ENCODE measurements around the gene SARNP.
"Not testable (repeated sequence)": the region's sequence is repeated elsewhere in the genome, so short reads cannot be mapped to it uniquely, and the experiment has no call there.

The SARNP gene

DNA sequence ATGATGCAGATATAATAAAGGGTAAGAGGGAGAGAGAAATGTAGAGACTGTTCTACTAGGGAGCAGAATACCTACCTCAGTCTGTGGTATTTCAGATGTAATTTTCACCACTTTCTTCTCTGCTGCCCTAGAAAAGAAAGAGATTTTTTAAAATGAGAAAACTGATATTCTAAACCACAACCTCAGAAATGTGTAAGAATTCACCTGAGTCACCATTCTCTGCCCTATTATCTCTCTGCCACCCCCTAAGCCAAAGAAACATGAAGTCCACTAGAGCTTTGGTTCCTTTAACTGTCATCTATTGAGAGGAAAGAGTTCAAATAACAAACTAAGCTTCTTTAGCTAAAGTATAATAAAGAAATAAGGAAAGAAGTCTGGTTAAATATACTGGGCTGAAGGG, 21.6 kb downstream of the SARNP start:
- DNase-seq = no peak

DNA sequence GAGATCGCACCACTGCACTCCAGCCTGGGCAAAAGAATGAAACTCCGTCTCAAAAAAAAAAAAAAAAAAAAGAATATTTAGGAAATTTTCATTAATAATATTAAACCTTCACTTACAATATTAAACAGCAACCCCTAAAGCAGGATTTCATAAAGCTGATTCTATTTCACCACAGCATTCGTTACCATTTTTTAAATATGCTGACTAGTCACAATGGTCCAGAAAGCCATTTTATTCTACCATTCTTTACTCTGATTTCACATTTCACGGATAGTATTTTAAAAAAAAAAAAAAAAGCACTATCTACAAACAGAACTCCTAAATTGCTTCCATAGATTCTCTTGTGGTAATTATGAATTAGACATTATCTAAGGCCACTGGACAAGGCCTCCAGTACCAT, 27.6 kb downstream of the SARNP start:
- DNase-seq = no peak

DNA sequence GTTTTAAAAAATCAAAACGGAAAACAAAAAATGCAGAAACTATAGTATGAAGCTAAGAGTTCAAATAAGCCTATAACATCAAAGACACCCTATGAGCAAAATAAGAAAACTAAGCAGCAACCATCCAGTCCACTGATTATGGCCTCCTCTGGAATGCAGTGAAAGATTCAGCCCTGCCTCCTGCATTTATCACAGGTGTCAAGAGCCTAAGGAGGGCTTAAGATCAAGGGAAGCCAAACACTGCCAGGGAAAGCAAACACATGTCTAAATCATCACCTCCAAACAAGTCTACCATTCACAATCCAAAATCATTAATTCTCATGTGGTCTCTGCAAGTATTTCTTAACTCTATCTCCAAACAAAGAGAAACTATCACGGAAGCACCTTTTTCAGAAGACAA, 28.4 kb downstream of the SARNP start:
- DNase-seq = no peak

DNA sequence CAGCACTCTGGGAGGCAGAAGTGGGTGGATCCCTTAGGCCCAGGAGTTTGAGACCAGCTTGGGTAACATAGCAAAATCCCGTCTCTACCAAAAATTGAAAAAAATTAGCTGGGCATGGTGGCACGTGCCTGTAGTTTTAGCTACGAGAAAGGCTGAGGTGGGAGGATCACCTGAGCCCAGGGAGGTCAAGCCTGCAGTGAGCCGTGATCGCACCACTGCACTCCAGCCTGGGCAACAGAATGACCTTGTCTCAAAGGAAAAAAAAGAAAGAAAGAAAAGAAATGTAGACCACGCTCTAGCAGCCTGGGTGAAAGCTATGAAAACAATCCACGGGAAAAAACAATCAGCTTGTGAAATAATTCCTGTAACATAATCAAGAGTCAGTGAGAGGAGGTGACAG, 29.0 kb downstream of the SARNP start:
- DNase-seq = no peak

DNA sequence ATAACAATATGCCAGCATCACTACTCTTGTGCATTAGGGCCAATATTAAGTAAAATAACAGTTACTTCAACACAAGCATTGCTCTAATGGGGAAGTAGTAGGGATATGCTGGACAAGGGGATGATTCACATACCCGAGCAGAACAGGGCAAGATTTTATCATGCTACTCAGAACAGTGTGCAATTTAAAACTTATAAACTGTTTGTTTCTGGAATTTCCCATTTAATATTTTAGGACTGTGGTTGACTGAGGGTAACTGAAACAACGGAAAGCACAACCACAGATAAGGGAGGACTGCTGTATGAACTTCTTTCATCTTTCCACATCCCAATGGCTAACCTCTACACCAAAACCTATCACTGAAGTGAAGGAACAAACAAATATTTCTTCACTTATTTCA, 36.8 kb downstream of the SARNP start:
- DNase-seq = no peak

DNA sequence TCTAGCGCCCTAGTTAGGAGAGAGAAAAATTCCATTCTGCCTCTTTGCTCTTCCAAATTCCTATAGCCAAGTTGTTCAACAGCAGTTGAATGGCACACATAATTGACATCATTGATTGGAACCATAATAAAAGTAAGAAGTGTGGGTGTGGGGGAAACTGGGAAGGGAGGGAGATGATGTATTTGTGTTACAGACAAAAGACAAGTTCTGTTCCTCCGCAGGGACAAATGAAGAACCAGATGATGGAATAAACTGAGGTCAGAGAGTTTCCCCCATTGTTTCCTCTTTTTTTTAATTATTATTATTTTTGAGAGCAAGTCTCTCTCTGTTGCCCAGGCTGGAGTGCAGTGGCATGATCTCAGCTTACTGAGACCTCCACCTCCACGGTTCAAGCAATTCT, 39.7 kb downstream of the SARNP start:
- no peak for DNase-seq

DNA sequence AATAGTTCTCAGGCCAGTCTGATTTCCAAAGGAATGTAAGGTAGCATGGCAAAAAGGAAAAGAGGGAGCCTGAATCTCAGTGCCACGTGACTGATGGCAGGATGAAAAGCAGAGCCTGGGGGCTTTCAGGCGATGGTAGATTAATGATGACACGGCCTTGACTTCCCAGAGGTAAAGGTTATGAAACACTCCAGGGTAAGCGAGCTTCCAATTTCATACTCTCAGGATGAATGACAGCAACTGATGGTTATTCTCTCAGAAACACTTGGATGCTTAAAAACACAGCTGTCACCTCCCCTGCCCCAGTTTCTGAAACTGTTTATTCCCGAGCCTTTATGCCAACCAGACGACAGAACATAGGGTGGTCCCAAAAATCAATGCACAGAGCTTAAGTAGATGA, 45.8 kb downstream of the SARNP start:
- DNase-seq = no peak

DNA sequence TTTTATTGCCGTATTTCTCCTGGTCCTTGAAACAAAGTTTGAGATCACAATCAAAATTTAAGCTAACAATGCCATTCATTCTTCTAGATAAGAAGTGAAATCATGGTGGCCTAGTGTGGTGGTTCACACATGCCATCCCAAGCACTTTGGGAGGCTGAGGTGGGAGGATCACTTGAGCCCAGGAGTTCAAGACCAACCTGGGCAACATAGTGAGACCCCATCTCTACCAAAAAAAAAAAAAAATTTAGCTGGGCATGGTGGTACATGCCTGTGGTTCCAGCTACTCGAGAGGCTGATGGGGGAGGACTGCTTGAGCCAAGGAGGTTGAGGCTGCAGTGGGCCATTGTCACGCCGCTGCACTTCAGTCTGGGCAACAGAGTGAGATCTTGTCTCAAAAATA, 50.4 kb downstream of the SARNP start:
- no peak for DNase-seq

DNA sequence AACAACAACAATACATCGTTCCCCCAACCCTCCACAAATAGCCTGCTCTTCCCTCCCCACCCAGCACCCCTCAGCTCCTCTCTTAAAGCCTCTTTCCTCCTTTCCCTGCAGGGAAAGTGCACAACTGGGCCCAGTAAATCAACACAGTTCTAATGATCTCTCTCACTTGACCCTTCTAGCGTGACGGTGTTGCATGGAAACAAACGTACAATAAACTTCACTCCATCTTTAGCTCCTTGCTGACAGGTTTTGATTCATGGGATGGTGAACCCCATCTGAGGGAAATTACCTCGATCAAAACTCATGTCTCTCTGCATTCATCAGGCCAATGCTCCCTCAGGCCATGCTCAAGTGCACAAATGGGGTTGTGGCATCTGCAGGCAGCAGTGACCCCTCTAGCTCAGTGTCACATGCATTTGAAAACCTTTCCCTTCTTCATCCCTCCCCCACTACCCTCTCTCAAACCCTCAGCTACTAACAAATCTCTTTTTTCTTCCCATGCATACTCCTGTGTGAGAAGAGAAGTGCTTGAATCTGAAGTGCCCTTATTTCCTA, 51.7 kb downstream of the SARNP start:
- DNase-seq = no peak

DNA sequence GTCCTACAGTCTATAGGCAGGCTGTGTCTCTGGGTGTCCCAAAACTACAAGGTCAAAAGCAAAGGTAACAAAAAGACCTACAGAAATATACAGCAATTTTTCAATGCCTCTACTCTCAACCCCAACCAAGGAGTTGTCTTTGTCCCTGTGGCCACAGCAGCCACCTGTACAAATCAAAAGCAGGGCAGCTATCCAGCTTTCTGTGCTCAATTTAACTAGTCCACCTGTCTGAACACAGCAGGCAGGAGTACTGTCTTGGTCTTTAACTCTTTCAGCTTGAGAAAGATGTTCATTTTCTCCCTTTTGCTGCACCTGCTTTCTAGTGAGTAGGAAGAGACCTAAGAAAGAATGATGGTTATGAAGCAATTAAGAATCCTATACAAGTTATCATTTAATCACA, 54.9 kb downstream of the SARNP start:
- DNase-seq = no peak

DNA sequence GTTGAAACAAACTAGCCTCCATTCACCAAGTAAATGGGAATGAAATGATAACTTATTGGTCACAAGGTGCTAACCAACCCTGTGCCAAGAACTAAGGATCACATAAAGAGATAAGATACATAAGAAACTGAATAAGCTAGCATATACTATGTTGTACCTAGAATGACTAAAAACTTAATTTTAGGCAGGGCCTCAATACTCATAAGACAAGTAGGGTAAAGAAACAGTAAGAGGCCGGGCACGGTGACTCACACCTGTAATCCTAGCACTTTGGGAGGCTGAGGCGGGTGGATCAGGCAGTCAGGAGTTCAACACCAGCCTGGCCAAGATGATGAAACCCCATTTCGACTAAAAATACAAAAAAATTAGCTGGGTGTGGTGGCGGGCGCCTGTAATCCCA, 56.9 kb downstream of the SARNP start:
- DNase-seq = no peak

DNA sequence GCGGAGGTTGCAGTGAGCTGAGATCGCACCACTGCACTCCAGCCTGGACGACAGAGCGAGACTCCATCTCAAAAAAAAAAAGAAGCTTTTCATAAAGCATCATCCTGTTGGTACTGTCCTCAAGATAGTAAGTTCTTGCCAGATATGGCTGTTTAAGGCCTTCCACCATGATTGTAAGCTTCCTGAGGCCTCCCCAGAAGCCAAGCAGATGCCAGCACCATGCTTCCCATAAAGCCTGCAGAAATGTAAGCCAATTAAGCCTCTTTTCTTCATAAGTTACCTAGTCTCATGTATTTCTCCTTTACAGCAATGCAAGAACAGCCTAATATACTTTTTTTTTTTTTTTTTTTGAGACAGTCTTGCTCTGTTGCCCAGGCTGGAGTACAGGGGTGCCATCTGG, 58.9 kb downstream of the SARNP start:
- DNase-seq = not testable (repeated sequence)

DNA sequence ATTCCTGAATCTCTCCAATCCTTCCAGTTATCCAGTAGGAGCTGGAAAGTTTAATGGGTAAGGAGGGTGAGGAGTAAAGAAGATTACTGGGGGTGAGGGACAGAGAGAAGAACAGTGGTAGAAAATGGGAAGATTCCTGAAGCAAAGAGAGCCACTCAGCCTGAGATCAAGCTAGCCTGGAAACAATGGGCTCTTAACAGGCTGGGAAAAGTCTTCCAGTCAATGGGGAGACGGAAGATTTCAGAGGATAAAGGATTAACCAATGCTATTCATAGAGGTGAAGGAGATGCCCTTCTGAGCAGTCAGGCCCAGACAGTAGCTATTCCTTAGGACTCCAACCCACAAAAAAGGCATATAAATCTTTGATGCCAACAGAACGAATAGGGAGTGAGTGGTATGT, 59.8 kb downstream of the SARNP start:
- no peak for DNase-seq

DNA sequence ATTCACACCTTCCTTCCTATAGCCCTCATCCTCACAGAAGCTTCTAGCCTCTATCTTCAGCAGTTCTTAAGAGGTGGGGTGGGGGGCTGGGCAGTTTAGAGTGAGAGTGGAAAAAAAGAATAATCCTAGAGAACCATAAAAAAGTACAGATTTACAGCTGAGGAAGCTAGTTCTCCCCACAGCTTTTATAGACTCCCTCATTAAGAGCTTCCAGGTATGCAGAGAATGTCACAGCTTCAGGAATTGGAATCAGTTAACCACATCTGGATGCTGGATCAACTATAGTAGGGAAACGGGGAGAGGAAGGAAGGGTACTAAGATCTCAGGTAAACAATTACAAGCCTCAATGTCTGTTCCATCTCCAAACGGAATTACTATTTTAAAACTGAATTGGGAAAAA, 62.3 kb downstream of the SARNP start:
- DNase-seq = no peak

DNA sequence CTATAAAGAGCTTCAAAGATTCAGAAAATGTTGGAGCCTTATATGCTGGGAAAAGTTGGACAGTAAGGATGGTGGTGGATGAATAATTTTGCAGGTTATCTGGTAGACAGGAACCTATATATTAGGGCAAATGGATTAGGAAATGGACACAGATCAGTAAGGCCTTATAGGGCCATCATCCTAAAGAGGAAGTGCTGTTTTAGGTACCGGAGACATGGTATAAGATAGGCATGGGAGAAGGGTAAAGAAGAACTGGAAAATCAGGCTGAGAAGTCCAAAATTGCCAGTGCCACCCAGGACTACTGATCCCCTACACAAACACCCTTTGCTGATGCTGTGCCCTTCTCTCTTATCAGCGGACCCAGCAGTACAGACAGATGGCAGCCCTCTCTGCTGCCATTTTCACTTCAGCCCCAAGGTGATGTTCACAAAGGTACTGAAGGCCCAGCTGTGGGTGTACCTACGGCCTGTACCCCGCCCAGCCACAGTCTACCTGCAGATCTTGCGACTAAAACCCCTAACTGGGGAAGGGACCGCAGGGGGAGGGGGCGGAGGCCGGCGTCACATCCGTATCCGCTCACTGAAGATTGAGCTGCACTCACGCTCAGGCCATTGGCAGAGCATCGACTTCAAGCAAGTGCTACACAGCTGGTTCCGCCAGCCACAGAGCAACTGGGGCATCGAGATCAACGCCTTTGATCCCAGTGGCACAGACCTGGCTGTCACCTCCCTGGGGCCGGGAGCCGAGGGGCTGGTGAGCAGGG, 69.1 kb downstream of the SARNP start:
- no peak for DNase-seq

DNA sequence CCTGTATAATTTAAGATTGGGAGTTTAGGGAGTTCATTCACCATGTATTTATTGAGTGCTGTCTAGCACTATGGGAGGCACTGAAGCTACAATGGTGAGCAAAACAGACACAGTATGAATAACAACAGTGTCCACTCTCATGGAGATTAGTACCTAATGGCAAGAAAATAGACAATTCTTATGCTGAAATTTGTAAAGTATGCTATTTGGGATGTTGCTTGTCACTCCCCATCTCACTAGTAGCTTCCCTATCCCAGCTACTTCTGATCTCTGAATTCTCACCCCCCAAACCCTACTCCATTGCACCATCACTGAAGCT, 70.7 kb downstream of the SARNP start:
- no peak for DNase-seq

DNA sequence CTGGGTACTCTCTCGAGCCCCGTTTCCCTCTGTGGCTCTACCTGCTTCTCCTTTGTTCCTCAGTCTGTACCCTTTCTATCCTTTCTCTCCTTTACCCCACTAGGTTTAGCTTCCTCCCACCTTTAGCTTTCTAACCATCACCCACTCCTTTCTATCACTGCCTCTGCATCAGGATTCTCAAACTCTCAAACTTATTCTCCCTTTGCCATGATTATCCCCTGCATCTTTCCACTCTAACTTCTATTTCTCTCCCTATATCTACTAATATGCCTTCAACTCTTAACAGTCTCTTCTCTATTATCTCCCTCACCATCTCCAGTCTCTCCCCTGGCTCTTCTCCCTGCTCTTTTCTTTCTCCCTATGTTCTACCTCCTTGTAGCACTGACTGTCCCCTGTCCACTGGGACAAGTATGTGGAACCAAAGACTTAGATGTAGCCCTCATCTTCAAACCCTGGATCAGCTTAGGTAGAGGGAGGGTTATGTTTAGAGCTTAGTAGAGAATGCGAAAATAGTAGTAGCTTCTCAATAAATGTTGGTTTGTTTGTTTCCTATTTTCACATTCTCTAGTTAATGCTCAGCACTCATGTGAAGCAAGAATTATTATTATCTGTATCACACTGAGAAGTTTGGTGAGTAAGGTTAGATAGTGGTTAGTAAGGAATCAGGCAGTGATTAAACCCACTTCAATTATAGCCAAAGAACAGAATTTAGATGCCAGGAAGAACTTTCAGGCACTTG, 71.2 kb downstream of the SARNP start:
- no peak for DNase-seq

DNA sequence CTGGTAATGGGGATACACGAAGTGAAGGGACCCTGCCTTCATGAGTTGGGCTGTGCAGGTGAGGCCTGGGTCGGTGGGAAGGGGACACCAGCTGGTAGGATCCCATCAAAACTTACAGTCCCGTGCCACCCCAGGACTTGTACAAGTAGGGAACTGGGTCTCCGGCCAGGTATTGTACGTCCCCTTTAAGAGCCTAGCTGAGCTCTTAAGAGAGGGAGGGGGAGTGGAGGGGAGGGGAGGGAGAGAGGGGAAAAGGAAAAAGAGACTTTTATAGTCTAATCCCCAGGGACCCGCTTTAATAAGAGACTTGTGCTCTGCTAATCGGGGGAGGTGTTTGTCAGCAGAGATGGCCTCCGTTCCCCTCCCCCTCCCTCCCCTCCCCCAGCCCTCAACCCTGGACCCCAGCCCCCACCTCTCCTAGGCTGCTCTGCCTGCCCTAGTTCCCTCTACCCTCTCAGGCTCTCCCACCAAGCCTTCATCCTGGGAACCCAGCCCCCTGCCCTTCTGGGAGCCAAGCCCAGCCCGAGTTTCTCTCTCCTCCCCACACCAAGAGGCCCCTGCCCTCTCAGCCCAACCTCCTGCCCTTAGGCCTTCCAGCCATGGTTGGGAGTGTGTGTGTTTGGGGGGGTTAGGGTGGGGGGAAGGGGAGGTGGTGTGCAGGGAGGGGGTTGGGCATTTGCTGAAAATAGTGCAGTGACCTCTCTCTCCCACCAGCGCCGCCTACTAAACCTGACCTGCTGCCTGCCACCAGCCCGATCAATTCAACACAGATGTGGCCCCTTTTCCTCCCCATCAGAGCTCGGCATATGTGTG, 72.0 kb downstream of the SARNP start:
- DNase-seq = no peak

DNA sequence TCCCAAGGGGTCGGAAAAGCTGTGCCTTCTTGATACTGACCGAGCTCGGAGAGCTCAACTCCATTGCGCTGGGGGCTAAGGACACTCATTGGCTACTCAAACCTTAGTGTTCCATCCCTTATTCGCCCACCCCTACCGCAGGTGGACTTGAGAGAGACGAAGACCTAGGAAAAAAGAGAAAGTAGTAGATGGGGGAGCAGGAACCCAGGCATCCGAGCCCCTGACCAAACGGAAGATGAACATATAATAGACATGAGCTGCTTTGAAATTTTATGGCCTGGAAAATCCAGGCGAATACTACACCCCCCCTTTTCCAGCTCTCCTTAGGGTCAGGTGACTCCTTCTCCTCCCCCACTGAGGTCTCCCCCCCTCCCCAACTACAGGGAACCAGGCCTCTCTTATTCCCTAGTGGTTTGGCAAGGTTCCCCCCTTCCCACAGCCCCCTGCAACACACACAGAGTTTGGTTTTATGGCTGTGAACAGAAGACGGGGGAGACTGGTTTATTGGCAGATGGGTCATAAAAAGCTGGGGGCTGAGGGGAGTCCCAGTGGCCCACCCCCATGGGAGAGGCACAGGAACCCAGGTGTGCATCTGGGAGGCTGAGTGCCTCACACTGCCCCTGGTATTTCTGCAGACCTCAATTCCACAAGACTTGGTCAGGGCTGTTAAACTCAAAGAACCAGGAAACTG, 73.0 kb downstream of the SARNP start:
- DNase-seq = no peak

DNA sequence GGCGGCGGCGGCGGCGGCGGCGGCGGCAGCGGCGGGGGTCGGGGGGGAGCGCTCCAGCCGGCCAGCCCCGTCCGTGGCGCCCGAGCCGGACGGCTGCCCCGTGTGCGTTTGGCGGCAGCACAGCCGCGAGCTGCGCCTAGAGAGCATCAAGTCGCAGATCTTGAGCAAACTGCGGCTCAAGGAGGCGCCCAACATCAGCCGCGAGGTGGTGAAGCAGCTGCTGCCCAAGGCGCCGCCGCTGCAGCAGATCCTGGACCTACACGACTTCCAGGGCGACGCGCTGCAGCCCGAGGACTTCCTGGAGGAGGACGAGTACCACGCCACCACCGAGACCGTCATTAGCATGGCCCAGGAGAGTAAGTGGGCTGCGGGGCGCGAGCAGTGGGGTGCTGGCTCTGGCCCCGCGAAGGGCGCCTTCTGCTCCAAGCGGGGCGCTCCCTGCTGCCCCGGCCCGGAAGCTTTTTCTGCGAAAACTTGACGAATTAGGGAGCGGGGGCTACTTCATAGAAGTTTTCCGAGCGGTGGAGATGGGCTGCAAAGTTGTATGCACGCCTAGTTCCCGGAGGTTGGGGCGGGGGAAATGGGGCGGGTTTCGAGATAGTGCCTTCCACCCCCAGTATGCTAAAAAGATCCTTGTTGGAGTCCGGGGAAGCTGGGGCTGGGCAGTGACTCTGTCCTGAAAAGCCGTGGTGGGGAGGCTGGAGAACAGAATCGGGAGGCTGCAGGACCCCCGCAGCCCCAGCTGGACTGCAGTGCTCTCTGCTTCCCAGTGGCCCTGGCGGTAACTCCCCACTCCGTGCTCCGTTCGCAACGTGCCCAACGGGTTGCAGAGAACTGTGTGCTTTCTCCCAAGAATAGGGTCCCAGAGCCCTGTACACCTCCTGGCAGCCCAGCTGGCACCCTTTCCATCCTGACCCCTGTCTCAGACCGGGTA, 73.9 kb downstream of the SARNP start:
- peak; percentile 32 for DNase-seq

DNA sequence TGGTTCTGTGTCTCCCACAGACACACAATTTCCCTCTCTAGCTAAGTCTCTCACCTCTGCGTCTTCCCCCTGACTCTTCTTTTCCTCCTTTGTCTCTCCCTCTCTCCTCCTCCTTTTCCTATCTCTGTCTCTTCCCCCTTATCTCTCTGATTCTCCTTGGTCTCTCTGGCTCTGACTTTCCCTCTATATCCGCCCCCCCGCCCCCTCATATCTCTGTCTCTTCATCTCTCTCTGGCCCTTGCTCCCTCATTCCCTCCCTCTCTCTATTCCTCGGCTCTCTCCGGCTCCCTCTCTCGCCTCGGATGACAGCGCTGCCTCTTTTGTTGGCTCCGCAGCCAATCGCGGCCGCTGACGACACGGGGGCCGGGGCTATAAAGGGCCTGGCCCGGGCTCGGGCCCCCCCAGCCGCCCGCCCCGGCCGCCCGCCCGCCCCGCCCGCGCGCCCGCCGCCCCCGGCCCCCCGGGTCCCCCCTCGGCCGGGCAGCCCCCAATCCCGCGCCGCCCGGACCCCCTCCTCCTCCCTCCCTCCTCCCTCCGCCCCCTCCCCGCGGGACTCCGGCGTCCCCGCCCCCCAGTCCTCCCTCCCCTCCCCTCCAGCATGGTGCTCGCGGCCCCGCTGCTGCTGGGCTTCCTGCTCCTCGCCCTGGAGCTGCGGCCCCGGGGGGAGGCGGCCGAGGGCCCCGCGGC, 74.7 kb downstream of the SARNP start, which contains the start of gene GDF11:
Gene GDF11 (plus strand): TSS at position 404 of the 687 bp plus-strand sequence. CDS start 195 bp downstream, at position 599.
- DNase-seq = peak; percentile 71

All from effector CD8-positive, alpha-beta T cell (primary cell).